ENCODE results near the gene TEDC2. TPM values are rescaled to one million over a fixed set of nuclear protein-coding genes. Genes with fewer than 3 reads are reported as not detected.
"Not testable (repeated sequence)": the region's sequence is repeated elsewhere in the genome, so short reads cannot be mapped to it uniquely, and the experiment has no call there.

The TEDC2 gene
- total RNA-seq, 3 donors from 2014 or later = 0.98 to 1.0 TPM; not detected in 1

DNA sequence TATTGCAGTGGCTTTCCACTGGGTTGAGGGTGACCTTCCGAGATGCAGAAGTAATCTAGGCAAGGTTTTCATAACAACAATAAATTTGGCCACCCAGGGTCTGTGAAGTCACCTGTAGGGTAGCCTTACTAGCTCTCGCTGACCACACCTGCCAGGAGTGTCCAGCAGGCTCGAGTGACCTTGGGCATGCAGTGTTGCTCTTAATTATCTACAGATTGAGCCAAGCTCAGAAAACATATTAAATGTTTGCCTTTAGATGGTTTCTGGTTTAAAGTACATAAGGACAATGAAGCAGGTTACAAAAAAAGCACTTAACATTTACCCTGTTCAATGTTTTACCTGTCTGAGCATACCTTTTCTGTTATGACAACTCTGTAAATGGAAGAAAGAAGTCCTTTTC is 16.8 kb downstream of the TEDC2 start:
- Histone ChIP-seq H3K9me3 (no peaks in the 10 kb centered on the region), H3K27ac (no peak overlapping the region), H3K36me3 (no peaks in the 10 kb centered on the region), H3K4me3 (no peak overlapping the region), H3K4me1 (peaks cover 9 to 11% of the 10 kb centered on the region in 2 donors), H3K27me3 (no peaks in the 10 kb centered on the region)
- DNase-seq (ENCODE audit: low spot score in 2 of 2) = no peak
- TF ChIP-seq, protein P1, sequence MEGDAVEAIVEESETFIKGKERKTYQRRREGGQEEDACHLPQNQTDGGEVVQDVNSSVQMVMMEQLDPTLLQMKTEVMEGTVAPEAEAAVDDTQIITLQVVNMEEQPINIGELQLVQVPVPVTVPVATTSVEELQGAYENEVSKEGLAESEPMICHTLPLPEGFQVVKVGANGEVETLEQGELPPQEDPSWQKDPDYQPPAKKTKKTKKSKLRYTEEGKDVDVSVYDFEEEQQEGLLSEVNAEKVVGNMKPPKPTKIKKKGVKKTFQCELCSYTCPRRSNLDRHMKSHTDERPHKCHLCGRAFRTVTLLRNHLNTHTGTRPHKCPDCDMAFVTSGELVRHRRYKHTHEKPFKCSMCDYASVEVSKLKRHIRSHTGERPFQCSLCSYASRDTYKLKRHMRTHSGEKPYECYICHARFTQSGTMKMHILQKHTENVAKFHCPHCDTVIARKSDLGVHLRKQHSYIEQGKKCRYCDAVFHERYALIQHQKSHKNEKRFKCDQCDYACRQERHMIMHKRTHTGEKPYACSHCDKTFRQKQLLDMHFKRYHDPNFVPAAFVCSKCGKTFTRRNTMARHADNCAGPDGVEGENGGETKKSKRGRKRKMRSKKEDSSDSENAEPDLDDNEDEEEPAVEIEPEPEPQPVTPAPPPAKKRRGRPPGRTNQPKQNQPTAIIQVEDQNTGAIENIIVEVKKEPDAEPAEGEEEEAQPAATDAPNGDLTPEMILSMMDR (IDR thresholded peaks at IDR 0.05) = no peak
- TF ChIP-seq POLR2A (IDR thresholded peaks at IDR 0.05) (no peak), POLR2AphosphoS5 (IDR thresholded peaks at IDR 0.05) (no peak)
- intact Hi-C loops (cut with DNase I; ENCODE audit: low total_unique reads) = no loop called here

DNA sequence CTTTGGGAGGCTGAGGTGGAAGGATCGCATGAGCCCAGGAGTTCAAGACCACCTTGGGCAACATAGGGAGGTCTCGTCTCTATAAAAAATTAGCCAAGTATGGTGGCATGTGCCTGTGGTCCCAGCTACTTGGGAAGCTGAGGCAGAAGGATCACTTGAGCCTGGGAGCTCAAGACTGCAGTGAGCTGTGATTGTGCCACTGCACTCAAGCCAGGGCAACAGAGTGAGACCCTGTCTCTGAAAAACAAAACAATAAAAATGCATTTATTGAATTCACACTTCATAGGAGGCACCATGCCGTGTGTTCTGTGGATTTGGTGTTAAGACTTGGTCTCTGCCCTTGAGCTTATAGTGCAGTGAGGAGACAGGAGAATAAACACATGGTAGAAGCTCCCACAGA is 17.4 kb downstream of the TEDC2 start:
- Histone ChIP-seq H3K4me1 (peaks cover 9 to 12% of the 10 kb centered on the region in 2 donors), H3K9me3 (no peaks in the 10 kb centered on the region), H3K27me3 (no peaks in the 10 kb centered on the region), H3K27ac (no peak overlapping the region), H3K4me3 (no peak overlapping the region), H3K36me3 (no peaks in the 10 kb centered on the region)
- TF ChIP-seq POLR2AphosphoS5 (IDR thresholded peaks at IDR 0.05) (no peak), POLR2A (IDR thresholded peaks at IDR 0.05) (no peak)
- TF ChIP-seq, protein P1 (IDR thresholded peaks at IDR 0.05) = no peak
- intact Hi-C loops (cut with DNase I; ENCODE audit: low total_unique reads) = no loop called here
- no peak for DNase-seq (ENCODE audit: low spot score in 2 of 2)

DNA sequence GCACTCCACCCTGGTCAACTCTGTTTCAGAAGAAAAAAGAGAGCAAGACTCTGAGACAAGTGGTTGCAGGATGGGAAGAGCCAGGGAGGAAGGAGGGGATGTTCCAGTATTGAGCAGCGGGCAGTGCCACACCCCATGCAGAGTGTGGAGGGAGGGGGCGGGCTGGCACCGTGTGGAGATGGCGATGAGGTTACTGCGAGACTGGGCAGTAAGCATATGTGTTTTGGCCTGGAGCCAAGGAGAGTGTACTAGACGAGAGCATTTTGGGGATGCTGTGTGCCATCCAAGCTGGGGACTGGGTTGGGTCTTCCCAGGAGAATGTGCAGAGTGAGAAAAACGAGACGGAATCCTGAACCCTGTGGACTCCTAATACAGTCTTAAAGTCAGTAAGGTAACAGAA is 18.4 kb downstream of the TEDC2 start:
- no peaks in the 10 kb centered on the region for H3K27me3 ChIP-seq
- peaks cover 12 to 19% of the 10 kb centered on the region in 2 donors for H3K4me1 ChIP-seq
- intact Hi-C loops (cut with DNase I; ENCODE audit: low total_unique reads) = no loop called here
- H3K27ac ChIP-seq = no peak overlapping the region
- H3K9me3 ChIP-seq = no peaks in the 10 kb centered on the region
- TF ChIP-seq, protein P1 (IDR thresholded peaks at IDR 0.05) = no peak
- no peak for TF ChIP-seq POLR2AphosphoS5 (IDR thresholded peaks at IDR 0.05)
- no peak for TF ChIP-seq POLR2A (IDR thresholded peaks at IDR 0.05)
- H3K4me3 ChIP-seq = no peak overlapping the region
- no peak for DNase-seq (ENCODE audit: low spot score in 2 of 2)
- no peaks in the 10 kb centered on the region for H3K36me3 ChIP-seq

DNA sequence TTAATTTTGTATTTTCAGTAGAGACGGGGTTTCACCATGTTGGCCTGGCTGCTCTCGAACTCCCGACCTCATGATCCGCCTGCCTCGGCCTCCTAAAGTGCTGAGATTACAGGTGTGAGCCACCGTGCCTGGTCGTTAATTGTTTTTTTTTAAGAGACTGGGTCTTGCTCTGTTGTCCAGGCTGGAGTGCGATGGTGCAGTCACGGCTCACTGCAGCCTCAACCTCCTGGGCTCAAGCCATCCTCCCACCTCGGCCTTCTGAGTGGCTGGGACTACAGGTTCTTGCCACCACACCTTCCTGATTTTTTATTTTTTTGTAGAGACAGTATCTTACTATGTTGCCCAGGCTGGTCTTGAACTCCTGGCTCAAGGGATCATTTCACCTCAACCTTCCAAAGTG is 20.1 kb downstream of the TEDC2 start:
- peaks cover 7 to 33% of the 10 kb centered on the region in 2 donors for H3K4me1 ChIP-seq
- intact Hi-C loops (cut with DNase I; ENCODE audit: low total_unique reads); H3K27me3 ChIP-seq; DNase-seq (ENCODE audit: low spot score in 2 of 2); H3K27ac ChIP-seq; H3K36me3 ChIP-seq; H3K9me3 ChIP-seq; H3K4me3 ChIP-seq: not testable (repeated sequence)

DNA sequence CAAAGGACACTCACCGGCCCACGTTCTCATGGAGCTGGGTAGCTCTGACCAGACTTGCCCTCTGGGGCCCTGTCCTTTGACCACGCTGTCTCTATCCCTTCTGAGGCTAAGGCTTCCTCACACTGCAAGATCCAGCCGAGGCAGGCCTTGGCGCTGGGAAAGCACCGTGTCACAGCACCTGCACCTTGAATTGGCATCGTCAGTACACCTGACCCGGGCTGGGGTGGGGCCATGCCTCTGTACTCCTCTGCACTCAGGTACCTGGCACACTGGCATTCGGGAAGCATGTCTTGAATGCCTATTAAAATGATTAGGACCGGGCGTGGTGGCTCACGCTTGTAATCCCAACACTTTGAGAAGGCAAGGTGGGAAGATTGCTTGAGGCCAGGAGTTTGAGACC is 21.0 kb downstream of the TEDC2 start:
- TF ChIP-seq POLR2A (IDR thresholded peaks at IDR 0.05) (no peak), POLR2AphosphoS5 (IDR thresholded peaks at IDR 0.05) (no peak)
- TF ChIP-seq, protein P1 (IDR thresholded peaks at IDR 0.05) = no peak
- H3K36me3 ChIP-seq = no peaks in the 10 kb centered on the region
- DNase-seq (ENCODE audit: low spot score in 2 of 2) = no peak
- no peak overlapping the region for H3K4me3 ChIP-seq
- peak overlapping the region in 1 of 2 donors; percentile 78 for H3K27ac ChIP-seq
- H3K27me3 ChIP-seq = no peaks in the 10 kb centered on the region
- intact Hi-C loops (cut with DNase I; ENCODE audit: low total_unique reads) = no loop called here
- H3K4me1 ChIP-seq = peaks cover 9 to 29% of the 10 kb centered on the region in 2 donors
- no peaks in the 10 kb centered on the region for H3K9me3 ChIP-seq

DNA sequence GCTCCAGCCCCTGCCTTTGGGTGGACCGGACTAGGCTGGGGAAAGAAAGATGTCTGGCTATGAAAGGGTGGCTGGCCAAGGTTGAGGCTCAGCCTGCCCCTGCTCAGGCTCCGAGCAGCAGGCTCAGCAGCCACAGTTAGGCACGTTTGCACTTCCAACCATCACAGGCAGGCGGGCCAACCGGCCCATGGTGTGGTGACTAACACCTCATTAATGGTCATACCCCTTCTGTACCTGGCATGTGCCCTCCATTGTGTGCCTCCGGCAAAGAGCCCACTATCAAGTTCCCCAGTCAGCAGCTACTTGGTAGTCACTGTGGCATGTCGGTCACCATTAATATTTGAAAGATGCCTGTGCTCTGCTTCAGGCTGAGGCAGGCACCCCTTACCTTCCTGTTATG is 21.8 kb downstream of the TEDC2 start:
- no peak for DNase-seq (ENCODE audit: low spot score in 2 of 2)
- H3K36me3 ChIP-seq = no peaks in the 10 kb centered on the region
- no peaks in the 10 kb centered on the region for H3K27me3 ChIP-seq
- H3K4me1 ChIP-seq = peaks cover 8 to 27% of the 10 kb centered on the region in 2 donors
- H3K27ac ChIP-seq = peak overlapping the region; percentile 78 to 90
- H3K4me3 ChIP-seq = no peak overlapping the region
- TF ChIP-seq, protein P1 (IDR thresholded peaks at IDR 0.05) = no peak
- TF ChIP-seq POLR2A (IDR thresholded peaks at IDR 0.05) (no peak), POLR2AphosphoS5 (IDR thresholded peaks at IDR 0.05) (no peak)
- intact Hi-C loops (cut with DNase I; ENCODE audit: low total_unique reads) = no loop called here
- H3K9me3 ChIP-seq = no peaks in the 10 kb centered on the region
